GM12874 (cell line): Measurements from ENCODE around the gene EVL.
A peak's percentile ranks its signal among the peaks of the same experiment; 100 is the strongest.

Source experiments
- CTCF ChIP-seq: IDR thresholded peaks from 2 replicates; pipeline ENCODE4 v1.5.1; 2011; ENCODE audit warnings: low read depth, mild to moderate bottlenecking, control low read depth, low read length, moderate library complexity; ENCODE audit not compliant: insufficient read depth

Gene EVL

GRCh38 chr14:100192250-100192671, 127.0 kb downstream of the EVL start:
- no peak for TF ChIP-seq CTCF

GRCh38 chr14:100192672-100193416, 127.6 kb downstream of the EVL start:
- TF ChIP-seq CTCF, result peak; percentile 73
